NCI-H748 (cell line): ENCODE measurements around the gene PTPRE.

Experiments used
- DNase-seq: peaks from one replicate; lab custom pipeline; 2025; ENCODE audit not compliant: unreplicated experiment; lab: John Stamatoyannopoulos, UW

Gene PTPRE

DNA sequence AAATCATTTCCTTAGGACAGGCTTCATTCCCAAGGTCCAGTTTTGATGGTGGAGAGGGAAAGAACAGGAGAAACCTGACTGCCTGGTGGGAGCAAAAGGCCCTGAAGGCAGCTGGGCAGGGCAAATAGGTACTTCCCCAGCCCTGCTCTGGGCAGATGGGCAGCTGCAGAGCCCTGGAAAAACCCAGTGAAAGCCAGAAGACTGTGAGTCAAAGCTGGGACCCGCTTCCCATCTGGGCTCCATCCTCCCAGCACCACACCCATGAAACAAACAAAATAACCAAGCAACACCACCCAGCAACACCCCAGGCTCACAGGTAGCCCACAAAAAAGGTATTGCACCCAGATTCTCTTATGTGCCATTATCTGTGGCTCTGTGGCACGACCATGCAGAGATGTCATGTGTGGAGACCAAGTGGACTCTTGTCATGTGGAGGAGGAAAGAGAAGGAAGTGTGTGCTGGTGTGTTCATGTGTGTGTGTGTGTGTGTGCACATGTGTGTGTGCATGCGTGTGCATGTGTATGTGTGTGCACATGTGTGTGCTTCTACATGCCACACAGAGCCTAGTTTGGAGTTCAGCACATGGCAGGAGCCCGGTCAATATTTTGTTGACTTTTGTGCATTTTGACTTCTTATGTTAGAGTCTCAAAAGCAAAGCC, 24.0 kb upstream of the PTPRE start:
- no peak for DNase-seq

DNA sequence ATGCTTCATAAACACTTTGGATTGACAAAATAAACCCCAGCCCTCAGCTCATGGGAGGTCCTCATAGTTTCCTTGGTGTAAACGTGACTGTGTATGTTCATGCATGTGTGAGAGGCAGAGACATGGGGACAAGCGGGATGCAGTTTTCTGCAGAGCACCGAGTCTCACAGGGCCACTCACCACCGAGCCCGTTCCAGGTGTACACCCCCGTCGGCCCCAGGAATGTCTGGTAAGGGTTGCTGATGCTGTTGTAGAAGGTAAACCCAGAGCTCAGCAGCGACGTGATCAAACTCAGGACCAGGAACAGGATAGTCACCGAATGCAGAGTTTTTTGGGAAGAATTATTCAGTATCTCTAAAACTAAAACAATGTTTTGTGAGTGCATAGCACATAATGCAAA, 23.4 kb upstream of the PTPRE start:
- no peak for DNase-seq

DNA sequence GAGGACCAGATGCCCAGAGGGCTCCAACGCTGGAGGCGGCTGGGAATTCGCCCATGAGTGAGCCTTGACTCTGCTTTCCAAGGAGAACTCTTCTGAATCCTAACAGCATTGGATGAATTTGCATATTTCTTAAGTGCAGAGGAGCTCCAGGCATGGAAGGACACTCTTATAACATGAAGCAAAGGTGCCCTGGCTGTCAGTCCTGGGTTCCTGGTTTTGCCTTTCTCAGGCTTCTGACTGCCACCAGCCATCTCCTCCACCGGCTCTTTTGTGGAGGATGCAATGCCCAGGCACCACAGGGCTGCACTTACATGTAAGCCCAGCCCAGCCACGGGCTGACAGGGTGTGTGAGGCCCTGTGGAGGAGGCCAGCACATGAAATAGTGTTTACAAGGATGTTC, 22.4 kb upstream of the PTPRE start:
- DNase-seq: no peak

DNA sequence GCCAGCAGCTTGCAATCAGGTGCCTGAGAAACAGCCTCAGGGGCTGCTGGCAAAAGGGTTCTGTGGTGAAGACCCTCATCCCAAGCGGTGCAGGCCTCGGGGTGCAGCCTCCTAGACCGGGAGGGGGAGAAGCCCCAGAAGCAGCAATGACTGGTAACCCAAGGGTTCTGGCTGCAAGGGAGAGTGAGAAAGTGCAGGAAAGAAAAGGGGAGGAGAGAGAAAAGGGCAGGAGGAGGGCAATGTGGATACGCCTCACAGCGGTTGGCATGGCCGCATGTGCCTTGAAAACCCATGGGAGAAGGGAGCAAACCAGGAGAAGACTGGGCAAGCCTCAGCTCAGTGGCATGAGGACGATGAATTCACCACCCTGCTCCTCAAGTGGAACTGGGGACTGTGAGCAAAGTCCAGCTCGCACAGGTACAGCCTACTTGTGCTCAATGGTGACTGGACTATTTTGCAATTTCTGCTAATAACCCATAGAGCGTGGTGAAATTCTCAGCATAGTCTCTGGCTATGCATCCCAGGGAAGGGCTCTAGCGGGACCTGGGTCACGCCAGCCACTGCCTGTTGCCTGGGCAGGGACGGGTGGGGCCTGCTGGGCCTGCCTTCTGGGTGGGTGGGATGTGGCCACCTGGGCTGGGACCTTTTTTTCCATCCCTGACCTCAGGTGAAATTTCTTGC, 20.4 kb upstream of the PTPRE start:
- DNase-seq: no peak

DNA sequence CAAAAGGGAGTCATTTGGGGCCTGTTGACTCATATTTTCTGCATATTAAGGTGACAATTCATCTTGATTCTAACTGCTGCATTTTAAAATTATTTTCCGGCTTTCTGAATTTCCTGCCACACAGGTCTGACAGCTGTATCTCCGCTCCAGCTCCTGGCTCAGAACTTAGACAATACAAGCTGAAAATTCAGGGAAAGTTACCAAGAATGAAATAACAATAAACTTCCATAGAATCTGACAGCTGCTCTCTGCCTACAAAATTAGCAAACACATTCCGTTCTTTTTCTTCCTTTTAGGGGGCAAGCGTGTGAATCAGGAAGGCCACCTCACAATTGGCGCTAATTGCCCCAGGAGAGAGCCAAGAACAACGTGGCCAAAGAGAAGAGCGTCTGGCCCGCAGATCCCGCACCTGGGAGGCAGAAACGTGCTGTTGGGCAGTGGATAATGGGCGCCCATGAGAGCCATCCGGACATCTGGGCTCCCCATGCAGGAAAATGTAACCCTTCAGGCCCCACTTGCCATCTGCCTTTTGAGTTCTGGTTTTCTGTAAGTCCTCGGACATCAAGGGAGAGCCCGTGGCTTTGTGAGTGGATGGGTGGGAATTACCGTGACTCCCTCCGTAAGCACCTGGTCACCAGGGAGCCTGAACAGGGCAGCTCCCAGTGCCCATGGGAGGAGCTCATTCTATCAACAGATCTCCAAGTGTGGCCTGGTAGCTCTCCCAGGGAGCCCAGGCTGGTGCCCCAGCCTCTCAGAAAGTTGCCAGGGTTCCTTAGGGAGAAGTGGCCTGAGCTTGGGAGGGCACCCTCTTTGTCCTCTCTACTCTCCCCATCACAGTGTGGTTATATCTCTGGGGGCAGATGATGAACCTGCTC, 19.1 kb upstream of the PTPRE start:
- no peak for DNase-seq

DNA sequence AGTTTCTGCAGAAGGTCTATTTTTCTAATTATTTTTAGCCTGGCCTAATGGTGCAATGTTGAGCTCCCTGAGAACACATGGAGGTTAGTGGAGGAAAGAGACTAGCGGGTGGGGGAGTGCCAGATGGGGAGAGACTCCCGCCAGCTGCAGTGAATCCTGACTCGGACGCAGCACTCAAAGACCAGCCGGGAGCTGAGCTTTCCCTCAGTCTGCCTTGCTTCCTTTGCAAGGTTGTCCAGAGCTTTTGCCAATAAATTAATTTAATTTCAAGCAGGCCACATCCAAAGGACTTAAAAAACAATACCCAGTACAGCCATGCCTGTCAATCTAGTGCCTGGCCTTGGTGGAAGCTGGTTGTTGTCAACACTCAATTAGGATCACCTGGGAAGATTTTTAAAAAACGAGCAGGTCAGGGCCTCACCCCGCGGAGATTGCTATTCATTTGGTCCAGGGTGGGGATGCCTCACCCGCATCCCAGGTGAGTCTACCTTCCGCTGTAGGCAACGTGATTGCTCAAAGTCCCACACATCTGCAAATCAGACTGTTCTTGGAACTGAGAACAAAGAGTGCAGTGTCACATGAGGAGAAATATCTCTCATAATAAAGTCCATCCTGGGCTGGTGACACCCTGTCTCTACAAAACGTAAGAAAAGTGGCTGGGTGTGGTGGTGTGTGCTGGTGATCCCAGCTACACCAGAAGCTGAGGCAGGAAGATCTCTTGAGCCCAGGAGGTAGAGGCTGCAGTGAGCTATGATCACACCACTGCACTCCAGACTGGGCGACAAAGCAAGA, 18.2 kb upstream of the PTPRE start:
- no peak for DNase-seq

DNA sequence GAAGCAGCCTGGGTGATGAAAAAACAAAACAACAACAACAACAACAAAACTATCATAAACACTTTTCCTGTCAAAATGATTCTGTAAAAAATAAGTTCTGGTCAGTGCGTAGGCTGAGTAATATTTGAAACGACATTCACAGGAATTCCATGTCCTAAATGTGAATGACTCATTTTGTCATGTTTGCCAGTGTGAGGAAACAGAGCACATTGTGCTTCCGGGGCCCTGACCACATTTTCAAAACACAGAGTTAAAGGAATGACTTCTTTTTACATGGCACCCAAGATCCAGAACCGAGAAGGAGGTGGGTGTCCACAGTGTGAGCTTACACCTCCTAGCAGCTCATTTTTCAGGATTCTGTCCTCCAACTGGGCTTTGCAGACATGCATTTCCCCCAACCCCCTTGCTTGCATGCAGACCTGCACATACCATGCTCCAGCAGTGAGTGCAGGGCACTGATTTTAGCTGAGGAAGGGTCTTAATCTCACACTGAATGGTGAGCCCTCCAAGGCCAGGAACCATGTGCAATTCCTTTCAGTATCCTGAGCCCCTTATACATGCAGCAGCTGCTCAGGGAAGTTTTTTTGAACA, 17.2 kb upstream of the PTPRE start:
- no peak for DNase-seq

DNA sequence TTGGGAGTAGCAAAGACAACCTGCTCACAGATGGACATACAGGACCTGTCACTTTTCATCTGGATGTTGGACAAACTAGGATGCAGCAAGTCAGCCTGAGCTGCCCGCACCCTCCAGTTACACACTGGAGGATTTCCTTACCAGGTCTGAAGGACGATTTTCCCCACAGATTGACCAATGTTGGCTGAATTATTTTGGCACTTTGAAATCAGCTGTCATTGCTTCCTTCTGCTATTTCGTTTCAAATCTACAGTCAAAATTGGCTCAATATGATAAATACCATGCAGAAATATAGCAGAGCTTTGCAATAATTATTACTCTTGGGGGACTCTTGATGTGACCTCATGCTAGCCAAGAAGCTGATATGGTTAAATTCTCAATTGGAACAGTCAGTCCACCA, 16.7 kb upstream of the PTPRE start:
- no peak for DNase-seq

DNA sequence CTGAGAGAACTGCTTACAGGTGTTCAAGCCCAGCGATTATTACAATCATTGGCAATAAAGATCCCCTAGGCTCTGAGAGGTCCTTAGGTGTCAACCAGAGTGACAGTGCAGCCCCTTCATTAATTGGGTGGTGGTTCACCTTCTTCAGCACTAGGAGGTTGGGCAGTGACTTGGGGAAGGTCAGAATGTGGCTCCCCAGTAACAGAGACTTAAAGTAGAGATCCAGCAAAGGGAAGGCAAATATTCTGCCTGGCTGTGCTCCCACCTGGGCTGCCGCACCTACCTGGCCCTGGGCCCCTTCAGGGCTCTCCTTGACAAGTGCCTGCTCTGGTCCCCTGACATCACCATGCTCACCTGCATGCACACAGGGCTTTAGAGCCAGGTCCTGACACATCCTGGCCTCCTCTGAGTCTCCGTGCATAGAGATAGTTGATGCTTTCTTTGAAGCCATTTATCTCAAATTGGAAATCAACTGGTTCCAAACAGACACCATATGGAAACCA, 16.0 kb upstream of the PTPRE start:
- DNase-seq: no peak

DNA sequence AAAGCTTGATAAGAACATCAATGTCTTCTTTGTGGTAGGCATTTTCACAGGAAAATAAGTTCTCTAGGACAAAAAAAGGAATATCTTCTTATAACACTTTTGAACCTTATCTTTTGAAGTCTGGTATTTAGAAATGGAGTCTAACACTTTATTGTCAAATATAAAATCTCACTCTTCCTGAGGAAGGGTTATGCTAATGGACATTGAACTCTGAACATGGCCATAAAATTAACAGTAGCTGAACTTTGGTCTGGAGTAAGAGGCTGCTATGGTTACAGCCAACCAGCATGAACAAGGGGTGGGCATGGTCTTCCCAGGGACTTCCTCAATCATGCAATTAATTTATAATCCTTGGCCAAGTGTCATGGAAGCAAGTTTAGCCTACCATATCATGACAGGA, 14.2 kb upstream of the PTPRE start, which contains the start of gene CLRN3:
TSS of gene CLRN3 (minus strand) at position 199 of the 400 bp plus-strand sequence. CDS start at position 42, 157 bp downstream.
- no peak for DNase-seq

DNA sequence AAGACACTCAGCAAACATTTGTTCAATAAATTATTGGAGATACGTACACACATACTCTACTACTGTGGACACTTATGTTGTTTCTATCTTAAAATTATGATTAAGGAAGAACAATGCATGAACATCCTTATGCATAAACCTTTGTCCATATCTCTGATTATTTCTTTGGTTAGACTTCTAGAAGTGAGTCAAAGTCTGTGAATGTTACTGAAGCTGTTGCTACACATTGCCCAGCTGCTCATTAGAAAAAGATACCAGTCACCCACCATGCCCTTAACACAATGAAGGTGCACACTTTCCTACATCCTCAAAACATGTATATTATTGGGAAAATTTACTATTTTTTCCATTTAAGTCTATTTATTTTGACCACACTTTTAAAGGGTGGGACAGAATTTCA, 12.8 kb upstream of the PTPRE start:
- DNase-seq: no peak

DNA sequence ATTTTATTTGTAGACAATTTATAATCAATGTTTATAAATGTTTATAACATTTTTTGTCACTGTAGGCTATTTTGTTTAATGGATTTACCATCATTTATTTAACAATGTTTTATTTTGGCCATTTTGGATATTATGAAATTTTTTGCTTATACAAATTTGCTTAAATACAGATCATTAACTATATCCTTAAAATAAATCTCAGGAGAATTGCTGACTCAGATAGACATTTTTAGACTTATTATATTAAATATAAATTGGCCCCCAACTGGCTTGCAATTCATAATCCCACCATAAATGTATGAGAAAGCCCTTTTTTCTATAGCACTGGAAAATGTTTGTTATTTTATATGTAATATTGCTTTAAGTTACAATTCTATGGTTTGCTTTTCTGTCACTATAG, 10.3 kb upstream of the PTPRE start:
- DNase-seq: no peak

DNA sequence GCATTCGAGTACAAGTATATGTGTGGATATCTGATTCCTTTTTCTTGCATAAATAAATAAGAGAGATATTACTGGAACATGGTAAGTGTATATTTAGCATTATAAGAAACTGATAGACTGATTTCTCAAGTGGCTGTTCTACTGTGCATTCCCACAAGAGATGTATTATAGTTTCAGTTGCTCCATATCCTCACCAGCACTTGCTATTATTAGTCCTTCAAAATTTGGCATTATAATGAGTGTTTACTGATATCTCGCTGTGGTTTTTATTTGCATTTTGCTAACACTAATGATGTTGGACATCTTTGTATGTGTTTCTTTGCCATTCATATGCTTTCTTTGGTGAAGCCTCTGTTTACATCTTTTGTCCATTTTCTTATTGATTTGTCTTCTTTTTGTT, 9.7 kb upstream of the PTPRE start:
- DNase-seq: no peak

DNA sequence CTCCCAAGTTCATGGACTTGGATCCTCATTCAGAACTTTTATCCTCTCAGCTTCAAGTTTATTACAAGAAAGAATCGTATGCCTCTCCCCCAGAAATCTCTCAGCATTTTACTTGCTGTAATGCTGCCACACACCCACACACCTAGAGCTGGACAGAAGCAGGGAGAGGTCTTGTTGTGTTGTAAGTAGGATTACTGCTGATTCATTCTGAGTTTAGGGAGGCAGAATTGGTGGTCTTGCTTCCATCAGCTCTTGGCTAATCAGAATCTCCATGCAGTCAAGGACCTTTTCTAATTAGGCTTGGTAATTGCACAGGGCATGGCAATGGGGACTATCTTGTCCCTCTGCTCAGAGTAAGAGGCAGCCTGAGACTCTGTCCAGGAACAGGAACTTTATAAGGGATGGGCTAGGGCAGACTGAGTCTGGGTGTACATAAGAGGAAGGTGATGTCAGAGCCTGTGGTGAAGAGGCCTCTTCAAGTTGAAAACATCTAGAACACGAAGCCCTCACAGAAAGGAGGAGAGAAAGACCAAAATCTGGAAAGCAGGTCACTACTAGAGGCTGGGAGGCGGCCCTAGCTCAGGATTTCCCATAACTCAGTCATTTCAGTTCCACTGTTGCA, 7.0 kb upstream of the PTPRE start:
- DNase-seq: no peak

DNA sequence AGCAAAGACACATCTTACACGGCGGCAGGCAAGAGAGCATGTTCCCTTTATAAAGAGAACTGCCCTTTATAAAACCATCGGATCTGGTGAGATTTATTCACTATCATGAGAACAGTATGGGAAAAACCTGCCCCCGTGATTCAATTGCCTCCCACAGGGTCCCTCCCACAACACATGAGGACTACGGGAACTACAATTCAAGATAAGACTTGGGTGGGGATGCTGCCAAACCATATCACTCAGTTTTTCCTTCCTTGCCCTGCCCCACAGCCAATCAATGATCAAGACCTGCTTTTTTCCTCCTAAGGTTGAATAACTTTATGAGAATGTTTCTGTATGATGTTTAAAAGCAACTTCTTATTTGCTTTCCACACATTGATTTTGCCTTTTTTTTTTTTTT, 3.1 kb upstream of the PTPRE start:
- no peak for DNase-seq

DNA sequence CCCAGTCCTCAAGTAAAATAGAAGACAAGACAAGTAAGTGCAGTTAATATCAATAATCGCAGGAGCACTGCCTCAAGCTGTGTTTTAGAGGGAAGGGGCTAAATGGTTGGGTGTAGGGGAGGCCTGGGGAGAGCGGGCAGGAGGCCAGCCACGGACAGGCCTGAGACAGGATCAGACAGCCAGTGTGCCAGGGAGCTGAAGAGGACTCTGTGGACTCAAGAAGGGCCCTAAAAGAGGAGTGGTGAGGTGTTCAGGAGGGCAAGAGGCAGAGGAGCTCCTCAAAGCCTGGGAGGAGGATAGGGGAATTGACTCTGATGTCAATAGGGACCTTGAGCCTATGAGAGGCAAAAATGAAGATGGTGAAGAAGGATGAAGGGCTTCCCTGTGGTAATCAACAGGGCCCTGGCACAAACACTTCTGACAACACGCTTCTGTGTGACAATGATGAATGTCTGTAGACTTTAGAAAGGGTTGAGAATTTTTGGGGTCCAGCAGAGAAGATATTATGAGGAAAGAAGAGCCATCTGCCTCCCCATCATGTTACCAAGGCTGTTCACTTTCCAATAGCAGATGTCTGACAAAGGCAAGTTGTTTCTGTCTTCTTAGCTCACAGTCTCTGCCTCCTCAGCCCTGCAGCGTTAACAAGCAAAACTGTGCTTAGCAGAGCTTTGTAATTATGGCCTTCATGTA, 2.4 kb upstream of the PTPRE start:
- no peak for DNase-seq

DNA sequence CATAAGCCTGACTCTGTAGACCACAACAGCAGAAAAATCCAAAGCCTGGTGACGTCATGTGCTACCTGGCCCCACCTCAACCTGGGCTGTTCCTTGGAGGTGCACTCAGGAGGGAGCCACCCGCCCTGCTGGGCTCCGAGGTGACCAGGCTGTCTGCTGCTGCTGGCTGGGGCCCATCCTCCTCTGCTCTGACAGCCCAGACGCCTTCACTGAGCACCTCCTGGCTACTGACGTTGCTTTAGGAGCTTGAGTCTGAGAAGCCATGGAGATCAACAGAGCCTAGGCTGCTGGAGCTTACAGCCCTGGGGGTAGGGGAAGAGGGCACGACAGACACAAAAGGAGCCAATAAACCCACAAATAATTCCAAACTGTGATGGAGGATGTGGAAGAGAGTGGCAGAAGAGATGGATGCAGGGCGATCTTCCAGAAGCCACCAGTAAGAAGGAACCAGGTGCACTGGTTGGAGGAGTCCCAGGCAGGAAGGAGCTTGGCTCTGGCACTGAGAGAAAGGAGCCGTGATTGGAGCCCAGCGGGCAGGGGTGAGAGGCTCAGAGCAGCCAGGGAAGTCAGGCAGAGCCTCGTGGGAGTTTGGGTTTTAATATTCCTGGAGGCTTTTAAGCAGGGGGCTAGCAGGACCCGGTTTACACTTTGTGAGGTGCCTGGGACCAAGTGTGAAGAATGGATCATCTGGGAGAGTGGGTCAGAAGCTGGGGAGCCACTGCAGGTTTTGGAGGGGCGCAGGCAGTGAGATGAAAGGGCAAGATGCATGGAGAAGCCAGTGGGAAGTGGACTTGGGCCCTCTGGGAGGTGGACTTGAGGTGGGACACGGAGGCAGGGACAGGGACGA, 1.7 kb upstream of the PTPRE start:
- no peak for DNase-seq

DNA sequence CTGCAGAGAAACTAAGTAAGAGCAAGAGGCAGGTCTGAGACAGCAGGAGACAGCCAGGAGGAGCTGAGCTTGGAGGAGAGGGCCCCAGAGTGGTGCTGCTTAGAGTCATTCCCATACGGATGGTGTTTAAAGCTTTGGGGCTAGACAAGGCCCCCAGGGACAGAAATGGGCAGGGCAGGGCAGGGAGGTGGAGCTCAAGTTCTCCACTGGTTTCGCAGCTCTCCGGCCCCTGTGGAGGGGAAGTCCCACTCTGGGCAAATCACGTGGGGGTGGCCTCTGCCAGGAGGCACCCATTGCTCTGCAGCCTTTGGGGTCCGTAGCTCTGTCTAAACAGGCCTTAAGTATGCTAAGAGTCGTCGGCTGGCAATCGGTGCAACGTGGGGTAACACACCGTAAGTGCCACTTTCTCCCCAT, 1.0 kb upstream of the PTPRE start:
- DNase-seq: no peak
